ENCODE measurements around the gene SLC25A43. TPM values are rescaled to one million over a fixed set of nuclear protein-coding genes. Genes with fewer than 3 reads are reported as not detected.
"Not testable (repeated sequence)": the region's sequence is repeated elsewhere in the genome, so short reads cannot be mapped to it uniquely, and the experiment has no call there.

SLC25A43 gene
- total and polyA plus RNA-seq, 3 experiments from 2014 or later, result 7.6 to 11.8 (median 10.6) TPM

GRCh38 chrX:119424999-119425398 lies 25.9 kb downstream of the SLC25A43 start:
- CTCF ChIA-PET, result no interaction called here
- Mint-ChIP-seq H3K4me3 (no peak overlapping the region), H3K27ac (peak overlapping the region in 1 of 8 donors; percentile 66)

GRCh38 chrX:119427024-119427794 lies 28.1 kb downstream of the SLC25A43 start:
- POLR2A ChIA-PET, result interaction anchor here (1.2 kb wide), 1 partner anchor 49 kb away, joined by 4 read pairs; no protein-coding TSS in a partner anchor
- no peaks in the 10 kb centered on the region for H3K9me3 Mint-ChIP-seq
- H3K27me3 ChIP-seq (ENCODE audit: insufficient read depth, low read length, poor library complexity, severe bottlenecking), result no peaks in the 10 kb centered on the region
- H3K27ac Mint-ChIP-seq, result peak overlapping the region in 4 of 8 donors; percentile 13 to 85 (median 48)
- H3K9me3 ChIP-seq (ENCODE audit: low read length), result no peaks in the 10 kb centered on the region
- CTCF ChIA-PET, result no interaction called here
- no peak overlapping the region for H3K4me3 ChIP-seq (ENCODE audit: low read length)
- H3K4me1 Mint-ChIP-seq, result peaks cover 0 to 16% (median 9%) of the 10 kb centered on the region in 3 donors
- peaks cover 0 to 3% (median 0%) of the 10 kb centered on the region in 3 donors for H3K36me3 Mint-ChIP-seq
- H3K27me3 Mint-ChIP-seq, result peaks cover 0 to 4% of the 10 kb centered on the region in 2 donors
- no peak overlapping the region for H3K27ac ChIP-seq (ENCODE audit: low read depth, low read length)
- H3K36me3 ChIP-seq (ENCODE audit: insufficient read depth, low read length), result no peaks in the 10 kb centered on the region
- H3K4me1 ChIP-seq (ENCODE audit: insufficient read depth, low read length), result peaks cover 5% of the 10 kb centered on the region
- H3K4me3 Mint-ChIP-seq, result peak overlapping the region in 2 of 7 donors; percentile 47 to 72
- DNase-seq, result peak in 3 of 5 donors; percentile 5 to 45 (median 16)

More at GRCh38 chrX:119424999-119425398, 25.9 kb downstream of the SLC25A43 start:
- Mint-ChIP-seq H3K4me1 (peaks cover 0 to 16% (median 9%) of the 10 kb centered on the region in 3 donors), H3K36me3 (peaks cover 0 to 4% (median 0%) of the 10 kb centered on the region in 3 donors), H3K9me3 (no peaks in the 10 kb centered on the region), H3K27me3 (peaks cover 0 to 4% of the 10 kb centered on the region in 2 donors)
- POLR2A ChIA-PET, result no interaction called here
- Histone ChIP-seq H3K27ac (ENCODE audit: low read depth, low read length) (no peak overlapping the region), H3K36me3 (ENCODE audit: insufficient read depth, low read length) (no peaks in the 10 kb centered on the region), H3K4me3 (ENCODE audit: low read length) (no peak overlapping the region), H3K27me3 (ENCODE audit: insufficient read depth, low read length, poor library complexity, severe bottlenecking) (no peaks in the 10 kb centered on the region), H3K4me1 (ENCODE audit: insufficient read depth, low read length) (peaks cover 5% of the 10 kb centered on the region), H3K9me3 (ENCODE audit: low read length) (no peaks in the 10 kb centered on the region)
- no peak for DNase-seq

GRCh38 chrX:119427795-119428185 lies 28.7 kb downstream of the SLC25A43 start:
- ChIA-PET POLR2A (no interaction called here), CTCF (no interaction called here)
- Histone ChIP-seq H3K27ac (ENCODE audit: low read depth, low read length) (no peak overlapping the region), H3K4me3 (ENCODE audit: low read length) (no peak overlapping the region), H3K27me3 (ENCODE audit: insufficient read depth, low read length, poor library complexity, severe bottlenecking) (no peaks in the 10 kb centered on the region), H3K36me3 (ENCODE audit: insufficient read depth, low read length) (no peaks in the 10 kb centered on the region), H3K9me3 (ENCODE audit: low read length) (no peaks in the 10 kb centered on the region), H3K4me1 (ENCODE audit: insufficient read depth, low read length) (peaks cover 5% of the 10 kb centered on the region)
- Mint-ChIP-seq H3K4me1 (peaks cover 0 to 16% (median 9%) of the 10 kb centered on the region in 3 donors), H3K9me3 (no peaks in the 10 kb centered on the region), H3K27me3 (peaks cover 0 to 4% of the 10 kb centered on the region in 2 donors), H3K27ac (peak overlapping the region in 3 of 8 donors; percentile 38 to 68 (median 54)), H3K36me3 (peaks cover 0 to 2% (median 0%) of the 10 kb centered on the region in 3 donors), H3K4me3 (peak overlapping the region in 1 of 7 donors; percentile 28)
- DNase-seq, result no peak

GRCh38 chrX:119429471-119429870 lies 30.3 kb downstream of the SLC25A43 start:
- DNase-seq, result no peak
- ChIA-PET POLR2A (no interaction called here), CTCF (no interaction called here)
- H3K4me1 ChIP-seq (ENCODE audit: insufficient read depth, low read length), result peaks cover 5% of the 10 kb centered on the region
- H3K9me3 ChIP-seq (ENCODE audit: low read length), result no peaks in the 10 kb centered on the region
- Mint-ChIP-seq H3K27me3 (peaks cover 0 to 3% of the 10 kb centered on the region in 2 donors), H3K9me3 (no peaks in the 10 kb centered on the region), H3K4me3 (no peak overlapping the region), H3K4me1 (peaks cover 0 to 16% (median 9%) of the 10 kb centered on the region in 3 donors), H3K27ac (peak overlapping the region in 1 of 8 donors; percentile 16), H3K36me3 (peaks cover 0 to 10% (median 8%) of the 10 kb centered on the region in 3 donors)
- no peaks in the 10 kb centered on the region for H3K36me3 ChIP-seq (ENCODE audit: insufficient read depth, low read length)
- H3K27ac ChIP-seq (ENCODE audit: low read depth, low read length), result no peak overlapping the region
- no peak overlapping the region for H3K4me3 ChIP-seq (ENCODE audit: low read length)
- H3K27me3 ChIP-seq (ENCODE audit: insufficient read depth, low read length, poor library complexity, severe bottlenecking), result no peaks in the 10 kb centered on the region

- DNase-seq; H3K27ac ChIP-seq (ENCODE audit: low read depth, low read length); H3K36me3 Mint-ChIP-seq; H3K4me1 ChIP-seq (ENCODE audit: insufficient read depth, low read length); H3K27ac Mint-ChIP-seq; POLR2A ChIA-PET; H3K27me3 ChIP-seq (ENCODE audit: insufficient read depth, low read length, poor library complexity, severe bottlenecking); H3K27me3 Mint-ChIP-seq; H3K4me3 Mint-ChIP-seq; H3K4me3 ChIP-seq (ENCODE audit: low read length); H3K9me3 ChIP-seq (ENCODE audit: low read length); CTCF ChIA-PET; H3K36me3 ChIP-seq (ENCODE audit: insufficient read depth, low read length); H3K9me3 Mint-ChIP-seq; H3K4me1 Mint-ChIP-seq: not testable (repeated sequence)
Observed at GRCh38 chrX:119441295-119441694, 42.2 kb downstream of the SLC25A43 start.

GRCh38 chrX:119442286-119442685 lies 43.1 kb downstream of the SLC25A43 start:
- Histone ChIP-seq H3K27me3 (ENCODE audit: insufficient read depth, low read length, poor library complexity, severe bottlenecking) (no peaks in the 10 kb centered on the region), H3K9me3 (ENCODE audit: low read length) (no peaks in the 10 kb centered on the region), H3K27ac (ENCODE audit: low read depth, low read length) (no peak overlapping the region), H3K4me1 (ENCODE audit: insufficient read depth, low read length) (no peaks in the 10 kb centered on the region), H3K4me3 (ENCODE audit: low read length) (no peak overlapping the region), H3K36me3 (ENCODE audit: insufficient read depth, low read length) (no peaks in the 10 kb centered on the region)
- Mint-ChIP-seq H3K4me1 (no peaks in the 10 kb centered on the region), H3K27me3 (peaks cover 0 to 4% of the 10 kb centered on the region in 2 donors), H3K9me3 (no peaks in the 10 kb centered on the region), H3K4me3 (no peak overlapping the region), H3K27ac (no peak overlapping the region), H3K36me3 (peaks cover 0 to 10% (median 3%) of the 10 kb centered on the region in 3 donors)
- POLR2A ChIA-PET, result no interaction called here
- no peak for DNase-seq
- CTCF ChIA-PET, result no interaction called here

- H3K27me3 ChIP-seq (ENCODE audit: insufficient read depth, low read length, poor library complexity, severe bottlenecking), result no peaks in the 10 kb centered on the region
- CTCF ChIA-PET, result interaction anchor here (1.2 kb wide), 1 partner anchor 16 kb away, joined by 4 read pairs; no protein-coding TSS in a partner anchor
- peaks cover 0 to 8% of the 10 kb centered on the region in 2 donors for H3K27me3 Mint-ChIP-seq
- H3K9me3 Mint-ChIP-seq, result no peaks in the 10 kb centered on the region
- H3K4me3 ChIP-seq (ENCODE audit: low read length), result no peak overlapping the region
- no peak for DNase-seq
- H3K4me1 ChIP-seq (ENCODE audit: insufficient read depth, low read length), result no peaks in the 10 kb centered on the region
- H3K4me1 Mint-ChIP-seq, result no peaks in the 10 kb centered on the region
- H3K27ac Mint-ChIP-seq, result peak overlapping the region in 1 of 8 donors; percentile 7
- H3K27ac ChIP-seq (ENCODE audit: low read depth, low read length), result no peak overlapping the region
- POLR2A ChIA-PET, result no interaction called here
- no peaks in the 10 kb centered on the region for H3K9me3 ChIP-seq (ENCODE audit: low read length)
- H3K36me3 Mint-ChIP-seq, result peaks cover 0 to 17% (median 3%) of the 10 kb centered on the region in 3 donors
- no peak overlapping the region for H3K4me3 Mint-ChIP-seq
- H3K36me3 ChIP-seq (ENCODE audit: insufficient read depth, low read length), result no peaks in the 10 kb centered on the region
Observed at GRCh38 chrX:119453202-119453601, 54.1 kb downstream of the SLC25A43 start.

GRCh38 chrX:119455264-119455663 lies 56.1 kb downstream of the SLC25A43 start:
- no peak overlapping the region for H3K4me3 Mint-ChIP-seq
- no peaks in the 10 kb centered on the region for H3K27me3 ChIP-seq (ENCODE audit: insufficient read depth, low read length, poor library complexity, severe bottlenecking)
- H3K27ac ChIP-seq (ENCODE audit: low read depth, low read length), result no peak overlapping the region
- POLR2A ChIA-PET, result no interaction called here
- no peak overlapping the region for H3K4me3 ChIP-seq (ENCODE audit: low read length)
- H3K27ac Mint-ChIP-seq, result no peak overlapping the region
- H3K36me3 ChIP-seq (ENCODE audit: insufficient read depth, low read length), result no peaks in the 10 kb centered on the region
- DNase-seq, result no peak
- no peaks in the 10 kb centered on the region for H3K9me3 Mint-ChIP-seq
- CTCF ChIA-PET, result no interaction called here
- peaks cover 0 to 7% of the 10 kb centered on the region in 2 donors for H3K27me3 Mint-ChIP-seq
- H3K4me1 Mint-ChIP-seq, result no peaks in the 10 kb centered on the region
- no peaks in the 10 kb centered on the region for H3K9me3 ChIP-seq (ENCODE audit: low read length)
- no peaks in the 10 kb centered on the region for H3K4me1 ChIP-seq (ENCODE audit: insufficient read depth, low read length)
- peaks cover 0 to 17% (median 3%) of the 10 kb centered on the region in 3 donors for H3K36me3 Mint-ChIP-seq
